Liver (tissue), 9 donors: ENCODE results near the gene NAGLU. TPM values are rescaled to one million over a fixed set of nuclear protein-coding genes. Genes with fewer than 3 reads are reported as not detected.
A peak's percentile ranks its signal among the peaks of the same experiment; 100 is the strongest.
"Not testable (repeated sequence)": the region's sequence is repeated elsewhere in the genome, so short reads cannot be mapped to it uniquely, and the experiment has no call there.

Source experiments
- DNase-seq: peaks from one replicate; pipeline ENCODE4 v3.0.0-alpha.2; 2017; ENCODE audit warnings: low spot score
- H3K27ac ChIP-seq, 2 donors: one replicate each; pipeline ENCODE4 v1.7.0; 2013; ENCODE audit warnings: inconsistent platforms in 2 of 2, low read length in 2 of 2, control low read depth in 1 of 2, low read depth in 1 of 2, mild to moderate bottlenecking in 1 of 2
- H3K27me3 ChIP-seq, 4 donors: one replicate each; pipeline versions ENCODE4 v1.6.1 to v1.7.0; 2013; ENCODE audit warnings: low read length in 3 of 4, inconsistent platforms in 1 of 4, mild to moderate bottlenecking in 1 of 4, moderate library complexity in 1 of 4; ENCODE audit not compliant: control insufficient read depth in 4 of 4, insufficient read depth in 4 of 4
- H3K36me3 ChIP-seq, 4 donors: one replicate each; pipeline versions ENCODE4 v1.6.1 to v1.7.0; 2013; ENCODE audit warnings: low read length in 3 of 4, mild to moderate bottlenecking in 3 of 4, low read depth in 1 of 4, moderate library complexity in 1 of 4; ENCODE audit not compliant: control insufficient read depth in 4 of 4, insufficient read depth in 3 of 4
- H3K4me1 ChIP-seq, 4 donors: one replicate each; pipeline versions ENCODE4 v1.6.1 to v1.7.0; 2013; ENCODE audit warnings: low read length in 3 of 4, mild to moderate bottlenecking in 3 of 4, moderate library complexity in 1 of 4; ENCODE audit not compliant: control insufficient read depth in 4 of 4, insufficient read depth in 4 of 4
- H3K4me3 ChIP-seq, 3 donors: one replicate each; pipeline versions ENCODE4 v1.6.1 to v1.7.0; 2013; ENCODE audit warnings: low read length in 3 of 3, control low read depth in 1 of 3, low read depth in 1 of 3, mild to moderate bottlenecking in 1 of 3
- H3K9ac ChIP-seq, 2 donors: one replicate each; pipeline ENCODE4 v1.7.0; 2013; ENCODE audit warnings: low read length in 2 of 2, mild to moderate bottlenecking in 2 of 2, moderate library complexity in 2 of 2, control low read depth in 1 of 2, low read depth in 1 of 2
- H3K9me3 ChIP-seq, 4 donors: one replicate each; pipeline versions ENCODE4 v1.6.1 to v1.7.0; 2013; ENCODE audit warnings: low read length in 3 of 4; ENCODE audit not compliant: control insufficient read depth in 4 of 4
- ATF3 ChIP-seq: IDR thresholded peaks from 2 replicates; pipeline ENCODE4 v1.6.1; 2016; ENCODE audit warnings: antibody characterized with exemption
- EGR1 ChIP-seq, 2 donors: IDR thresholded peaks; 2 replicates each; pipeline ENCODE4 v1.6.1; 2016 to 2018; ENCODE audit warnings: antibody characterized with exemption in 2 of 2, low read depth in 2 of 2
- FOXA1 ChIP-seq: IDR thresholded peaks from 2 replicates; pipeline ENCODE4 v1.6.1; 2016; ENCODE audit warnings: antibody characterized with exemption
- FOXA2 ChIP-seq: IDR thresholded peaks from 2 replicates; pipeline ENCODE4 v1.6.1; 2016; ENCODE audit warnings: antibody characterized with exemption
- GABPA ChIP-seq, 2 donors: IDR thresholded peaks in 1 of 2; conservative IDR thresholded peaks in 1 of 2; 2 replicates each; pipeline ENCODE4 v1.6.1; 2016; ENCODE audit warnings: antibody characterized with exemption in 2 of 2, mild to moderate bottlenecking in 1 of 2, moderate library complexity in 1 of 2
- HNF4A ChIP-seq, 2 donors: conservative IDR thresholded peaks; 2 replicates each; pipeline ENCODE4 v1.6.1; 2016; ENCODE audit warnings: antibody characterized with exemption in 2 of 2, mild to moderate bottlenecking in 2 of 2
- HNF4G ChIP-seq: IDR thresholded peaks from 2 replicates; pipeline ENCODE4 v1.6.1; 2016; ENCODE audit warnings: antibody characterized with exemption
- JUND ChIP-seq, 2 donors: IDR thresholded peaks; 2 replicates each; pipeline ENCODE4 v1.6.1; 2016; ENCODE audit warnings: antibody characterized with exemption in 2 of 2
- NR2F2 ChIP-seq: IDR thresholded peaks from 2 replicates; pipeline ENCODE4 v1.6.1; 2016; ENCODE audit warnings: antibody characterized with exemption
- RAD21 ChIP-seq, 2 donors: IDR thresholded peaks; 2 replicates each; pipeline ENCODE4 v1.6.1; 2016; ENCODE audit warnings: antibody characterized with exemption in 2 of 2, mild to moderate bottlenecking in 2 of 2
- RXRA ChIP-seq, 2 donors: IDR thresholded peaks; 2 replicates each; pipeline ENCODE4 v1.6.1; 2017 to 2018; ENCODE audit warnings: antibody characterized with exemption in 2 of 2, mild to moderate bottlenecking in 1 of 2
- SP1 ChIP-seq: IDR thresholded peaks from 2 replicates; pipeline ENCODE4 v1.6.1; 2018; ENCODE audit warnings: antibody characterized with exemption, mild to moderate bottlenecking
- TAF1 ChIP-seq: conservative IDR thresholded peaks from 2 replicates; pipeline ENCODE4 v1.6.1; 2016; ENCODE audit warnings: antibody characterized with exemption, mild to moderate bottlenecking
- YY1 ChIP-seq: IDR thresholded peaks from 2 replicates; pipeline ENCODE4 v1.6.1; 2016; ENCODE audit warnings: antibody characterized with exemption, mild to moderate bottlenecking
- WGBS: extraction: QIAGEN DNeasy Blood & Tissue Kit; methylation state at CpG from one replicate; pipeline ENCODE4 v1.1.7; 2013; 5-methylcytosine and 5-hydroxymethylcytosine counted together
- polyA plus RNA-seq, 2 donors: library from polyadenylated mRNA; stranded (reverse) in 1 of 2; unstranded in 1 of 2; fragments of 200-250 nt in 1 of 2; fragments of >200 nt in 1 of 2; fragmentation: Nextera tagmentation in 1 of 2; extraction: Ambion mirVana in 1 of 2; gene quantifications; one replicate each; pipeline versions ENCODE4 v1.2.1 to v1.2.3, GENCODE V29; 2013 to 2015
- total RNA-seq, 2 donors: library from RNA; depleted of rRNA; stranded (reverse); fragments of >200 nt; gene quantifications; one replicate each; pipeline ENCODE4 v1.2.3, GENCODE V29; 2014
- TF ChIP-seq, protein P1 (sequence below): fragments of 150-350 bp; IDR thresholded peaks from 2 replicates; pipeline ENCODE4 v1.5.1; 2017; ENCODE audit warnings: improper control_type of control experiment, low read depth, low read length; ENCODE audit not compliant: missing input control
- TF ChIP-seq, protein P2 (sequence below): IDR thresholded peaks from 2 replicates; pipeline ENCODE4 v1.6.1; 2016; ENCODE audit warnings: antibody characterized with exemption
- TF ChIP-seq, protein P3 (sequence below): IDR thresholded peaks from 2 replicates; pipeline ENCODE4 v1.6.1; 2016; ENCODE audit warnings: antibody characterized with exemption, mild to moderate bottlenecking
- TF ChIP-seq, protein P4 (sequence below): IDR thresholded peaks from 2 replicates; pipeline ENCODE4 v1.6.1; 2016; ENCODE audit warnings: antibody characterized with exemption
- donor health status: healthy.
- donor health status: healthy.
- donor health status: healthy.
- donor health status: healthy.
- donor health status: healthy.

The NAGLU gene
- total and polyA plus RNA-seq, 4 donors = 15.5 to 41.2 (median 28.9) TPM

- no peak for DNase-seq
Measured at GRCh38 chr17:42548993-42549755, 13.1 kb downstream of the NAGLU start.

DNA sequence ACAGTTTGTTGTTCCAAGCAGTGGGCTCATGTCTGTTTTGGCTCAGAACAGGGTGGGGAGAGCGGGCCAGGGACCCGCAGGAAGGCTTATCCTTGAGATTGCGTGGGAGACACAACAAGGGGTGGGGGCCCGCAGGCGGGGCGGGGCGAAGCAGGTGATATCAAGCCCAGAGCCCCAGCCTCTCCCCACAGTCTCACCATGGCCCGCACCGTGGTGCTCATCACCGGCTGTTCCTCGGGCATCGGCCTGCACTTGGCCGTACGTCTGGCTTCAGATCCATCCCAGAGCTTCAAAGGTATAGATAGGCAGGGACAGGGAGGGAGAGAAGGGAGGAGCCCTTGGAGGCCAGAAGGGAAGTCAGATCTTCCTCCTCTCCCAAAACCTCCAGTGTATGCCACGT lies 16.7 kb downstream of the NAGLU start, which contains the start of gene HSD17B1:
HSD17B1 (plus strand) TSS at position 188 of the 400 bp plus-strand sequence; CDS start at position 199, 11 bp downstream.
- WGBS = 95% methylated on average over 15 of the region's 15 CpGs
- not testable (repeated sequence) for H3K9ac ChIP-seq, DNase-seq, H3K27me3 ChIP-seq, H3K9me3 ChIP-seq, H3K36me3 ChIP-seq
- Histone ChIP-seq H3K27ac (peak within 1 kb of the TSS; percentile 88 to 93), H3K4me1 (peaks cover 5 to 31% (median 18%) of the 10 kb centered on the region in 4 donors), H3K4me3 (peak within 1 kb of the TSS in 2 of 3 donors; percentile 71)

More at GRCh38 chr17:42548993-42549755, 13.1 kb downstream of the NAGLU start:
- H3K9ac ChIP-seq = peak overlapping the region in 1 of 2 donors; percentile 14
- H3K27me3 ChIP-seq = no peaks in the 10 kb centered on the region
- H3K27ac ChIP-seq = no peak overlapping the region
- no peaks in the 10 kb centered on the region for H3K36me3 ChIP-seq
- TF ChIP-seq NR2F2 = no peak
- TF ChIP-seq EGR1 (IDR thresholded peaks at IDR 0.05; ENCODE audit: low read depth in 2 of 2) = no peak
- TF ChIP-seq SP1 = no peak
- TF ChIP-seq FOXA2 = no peak
- TF ChIP-seq RAD21 (IDR thresholded peaks at IDR 0.05) = no peak
- no peak for TF ChIP-seq FOXA1
- no peak for TF ChIP-seq GABPA (IDR thresholded peaks at IDR 0.05 in 1 of 2, conservative IDR thresholded peaks at IDR 0.05 in 1 of 2)
- no peak for TF ChIP-seq ATF3
- no peak for TF ChIP-seq RXRA (IDR thresholded peaks at IDR 0.05)
- TF ChIP-seq, protein P1, sequence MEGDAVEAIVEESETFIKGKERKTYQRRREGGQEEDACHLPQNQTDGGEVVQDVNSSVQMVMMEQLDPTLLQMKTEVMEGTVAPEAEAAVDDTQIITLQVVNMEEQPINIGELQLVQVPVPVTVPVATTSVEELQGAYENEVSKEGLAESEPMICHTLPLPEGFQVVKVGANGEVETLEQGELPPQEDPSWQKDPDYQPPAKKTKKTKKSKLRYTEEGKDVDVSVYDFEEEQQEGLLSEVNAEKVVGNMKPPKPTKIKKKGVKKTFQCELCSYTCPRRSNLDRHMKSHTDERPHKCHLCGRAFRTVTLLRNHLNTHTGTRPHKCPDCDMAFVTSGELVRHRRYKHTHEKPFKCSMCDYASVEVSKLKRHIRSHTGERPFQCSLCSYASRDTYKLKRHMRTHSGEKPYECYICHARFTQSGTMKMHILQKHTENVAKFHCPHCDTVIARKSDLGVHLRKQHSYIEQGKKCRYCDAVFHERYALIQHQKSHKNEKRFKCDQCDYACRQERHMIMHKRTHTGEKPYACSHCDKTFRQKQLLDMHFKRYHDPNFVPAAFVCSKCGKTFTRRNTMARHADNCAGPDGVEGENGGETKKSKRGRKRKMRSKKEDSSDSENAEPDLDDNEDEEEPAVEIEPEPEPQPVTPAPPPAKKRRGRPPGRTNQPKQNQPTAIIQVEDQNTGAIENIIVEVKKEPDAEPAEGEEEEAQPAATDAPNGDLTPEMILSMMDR = no peak
- no peak for TF ChIP-seq HNF4A (conservative IDR thresholded peaks at IDR 0.05)
- no peak for TF ChIP-seq JUND (IDR thresholded peaks at IDR 0.05)
- no peak for TF ChIP-seq TAF1
- no peak for TF ChIP-seq HNF4G
- TF ChIP-seq, protein P2, sequence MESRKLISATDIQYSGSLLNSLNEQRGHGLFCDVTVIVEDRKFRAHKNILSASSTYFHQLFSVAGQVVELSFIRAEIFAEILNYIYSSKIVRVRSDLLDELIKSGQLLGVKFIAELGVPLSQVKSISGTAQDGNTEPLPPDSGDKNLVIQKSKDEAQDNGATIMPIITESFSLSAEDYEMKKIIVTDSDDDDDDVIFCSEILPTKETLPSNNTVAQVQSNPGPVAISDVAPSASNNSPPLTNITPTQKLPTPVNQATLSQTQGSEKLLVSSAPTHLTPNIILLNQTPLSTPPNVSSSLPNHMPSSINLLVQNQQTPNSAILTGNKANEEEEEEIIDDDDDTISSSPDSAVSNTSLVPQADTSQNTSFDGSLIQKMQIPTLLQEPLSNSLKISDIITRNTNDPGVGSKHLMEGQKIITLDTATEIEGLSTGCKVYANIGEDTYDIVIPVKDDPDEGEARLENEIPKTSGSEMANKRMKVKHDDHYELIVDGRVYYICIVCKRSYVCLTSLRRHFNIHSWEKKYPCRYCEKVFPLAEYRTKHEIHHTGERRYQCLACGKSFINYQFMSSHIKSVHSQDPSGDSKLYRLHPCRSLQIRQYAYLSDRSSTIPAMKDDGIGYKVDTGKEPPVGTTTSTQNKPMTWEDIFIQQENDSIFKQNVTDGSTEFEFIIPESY = no peak
- TF ChIP-seq, protein P3, sequence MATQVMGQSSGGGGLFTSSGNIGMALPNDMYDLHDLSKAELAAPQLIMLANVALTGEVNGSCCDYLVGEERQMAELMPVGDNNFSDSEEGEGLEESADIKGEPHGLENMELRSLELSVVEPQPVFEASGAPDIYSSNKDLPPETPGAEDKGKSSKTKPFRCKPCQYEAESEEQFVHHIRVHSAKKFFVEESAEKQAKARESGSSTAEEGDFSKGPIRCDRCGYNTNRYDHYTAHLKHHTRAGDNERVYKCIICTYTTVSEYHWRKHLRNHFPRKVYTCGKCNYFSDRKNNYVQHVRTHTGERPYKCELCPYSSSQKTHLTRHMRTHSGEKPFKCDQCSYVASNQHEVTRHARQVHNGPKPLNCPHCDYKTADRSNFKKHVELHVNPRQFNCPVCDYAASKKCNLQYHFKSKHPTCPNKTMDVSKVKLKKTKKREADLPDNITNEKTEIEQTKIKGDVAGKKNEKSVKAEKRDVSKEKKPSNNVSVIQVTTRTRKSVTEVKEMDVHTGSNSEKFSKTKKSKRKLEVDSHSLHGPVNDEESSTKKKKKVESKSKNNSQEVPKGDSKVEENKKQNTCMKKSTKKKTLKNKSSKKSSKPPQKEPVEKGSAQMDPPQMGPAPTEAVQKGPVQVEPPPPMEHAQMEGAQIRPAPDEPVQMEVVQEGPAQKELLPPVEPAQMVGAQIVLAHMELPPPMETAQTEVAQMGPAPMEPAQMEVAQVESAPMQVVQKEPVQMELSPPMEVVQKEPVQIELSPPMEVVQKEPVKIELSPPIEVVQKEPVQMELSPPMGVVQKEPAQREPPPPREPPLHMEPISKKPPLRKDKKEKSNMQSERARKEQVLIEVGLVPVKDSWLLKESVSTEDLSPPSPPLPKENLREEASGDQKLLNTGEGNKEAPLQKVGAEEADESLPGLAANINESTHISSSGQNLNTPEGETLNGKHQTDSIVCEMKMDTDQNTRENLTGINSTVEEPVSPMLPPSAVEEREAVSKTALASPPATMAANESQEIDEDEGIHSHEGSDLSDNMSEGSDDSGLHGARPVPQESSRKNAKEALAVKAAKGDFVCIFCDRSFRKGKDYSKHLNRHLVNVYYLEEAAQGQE = no peak
- no peak for TF ChIP-seq YY1
- TF ChIP-seq, protein P4, sequence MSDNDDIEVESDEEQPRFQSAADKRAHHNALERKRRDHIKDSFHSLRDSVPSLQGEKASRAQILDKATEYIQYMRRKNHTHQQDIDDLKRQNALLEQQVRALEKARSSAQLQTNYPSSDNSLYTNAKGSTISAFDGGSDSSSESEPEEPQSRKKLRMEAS = no peak
- H3K9me3 ChIP-seq = no peaks in the 10 kb centered on the region
- H3K4me3 ChIP-seq = no peak overlapping the region
- 82% methylated on average over 14 of the region's 14 CpGs for WGBS
- peaks cover 11 to 44% (median 29%) of the 10 kb centered on the region in 4 donors for H3K4me1 ChIP-seq
